IPS-18c (cell line): ENCODE results near the gene SRD5A3.
A peak's percentile ranks its signal among the peaks of the same experiment; 100 is the strongest.

ENCODE experiments used
- H3K4me3 ChIP-seq: 2 replicates; pipeline ENCODE4 v1.7.0; 2013; ENCODE audit warnings: low read depth, mild to moderate bottlenecking, low read length, moderate library complexity; ENCODE audit not compliant: insufficient read depth
- H3K9me3 ChIP-seq: one replicate; pipeline ENCODE4 v1.6.1; 2013; ENCODE audit warnings: mild to moderate bottlenecking, low read length, moderate library complexity; ENCODE audit not compliant: control insufficient read depth, insufficient read depth

The SRD5A3 gene

DNA sequence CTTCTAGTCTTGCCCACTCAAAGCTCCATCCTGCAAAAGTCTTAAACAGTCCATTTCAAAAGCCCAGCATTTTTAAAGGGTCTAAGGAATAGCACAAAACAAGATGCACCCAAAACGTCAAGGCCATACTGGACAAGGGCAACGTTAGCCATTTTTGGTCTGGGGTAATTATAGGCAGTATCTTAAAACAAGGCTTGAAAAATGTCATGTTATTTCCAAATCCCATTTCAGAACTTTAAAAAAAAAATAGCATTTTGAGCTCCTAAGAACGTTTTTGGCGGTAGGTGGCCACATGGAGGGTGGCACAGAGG lies 49.1 kb downstream of the SRD5A3 start:
- Histone ChIP-seq H3K4me3 (peak overlapping the region; percentile 50), H3K9me3 (no peaks in the 10 kb centered on the region)

DNA sequence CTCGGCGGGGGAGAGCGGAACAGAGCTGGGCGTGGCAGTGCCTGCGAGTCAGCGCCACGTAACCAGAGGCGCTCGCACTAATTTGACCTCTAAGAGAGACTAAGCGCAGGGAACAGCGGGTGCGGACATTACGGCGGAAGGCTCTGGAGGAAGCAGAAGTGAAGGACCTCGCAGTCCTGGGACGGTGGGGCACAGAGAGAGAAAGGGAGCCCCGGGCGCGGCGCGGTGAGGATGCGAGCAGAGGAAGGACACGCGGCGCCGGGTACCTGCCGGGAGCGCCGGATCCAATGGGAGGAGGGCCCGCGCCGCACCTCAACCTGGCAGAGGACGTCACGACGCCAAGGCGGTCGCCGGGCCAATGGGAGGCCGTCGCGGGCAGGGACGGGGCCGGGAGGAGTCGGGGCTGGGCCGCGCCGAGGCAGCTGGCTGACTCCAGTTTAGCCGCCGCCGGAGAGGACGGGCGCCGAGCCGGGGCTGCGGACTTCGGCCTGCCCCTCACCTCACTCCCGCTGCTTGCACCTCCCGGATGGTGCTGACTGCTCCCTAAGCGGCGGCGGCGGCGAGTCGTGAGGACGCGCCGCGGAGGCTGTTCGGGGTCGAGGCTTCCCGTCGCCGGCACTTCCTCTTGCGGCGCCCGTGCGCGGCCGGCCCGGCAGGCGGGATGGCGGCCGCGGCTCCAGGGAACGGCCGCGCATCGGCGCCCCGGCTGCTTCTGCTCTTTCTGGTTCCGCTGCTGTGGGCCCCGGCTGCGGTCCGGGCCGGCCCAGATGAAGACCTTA lies 49.7 kb downstream of the SRD5A3 start, which contains the start of gene TMEM165:
TSS of gene TMEM165 (plus strand) at position 429 of the 779 bp plus-strand sequence. CDS start at position 662, 233 bp downstream.
- Histone ChIP-seq H3K9me3 (no peaks in the 10 kb centered on the region), H3K4me3 (peak within 1 kb of the TSS; percentile 50)

DNA sequence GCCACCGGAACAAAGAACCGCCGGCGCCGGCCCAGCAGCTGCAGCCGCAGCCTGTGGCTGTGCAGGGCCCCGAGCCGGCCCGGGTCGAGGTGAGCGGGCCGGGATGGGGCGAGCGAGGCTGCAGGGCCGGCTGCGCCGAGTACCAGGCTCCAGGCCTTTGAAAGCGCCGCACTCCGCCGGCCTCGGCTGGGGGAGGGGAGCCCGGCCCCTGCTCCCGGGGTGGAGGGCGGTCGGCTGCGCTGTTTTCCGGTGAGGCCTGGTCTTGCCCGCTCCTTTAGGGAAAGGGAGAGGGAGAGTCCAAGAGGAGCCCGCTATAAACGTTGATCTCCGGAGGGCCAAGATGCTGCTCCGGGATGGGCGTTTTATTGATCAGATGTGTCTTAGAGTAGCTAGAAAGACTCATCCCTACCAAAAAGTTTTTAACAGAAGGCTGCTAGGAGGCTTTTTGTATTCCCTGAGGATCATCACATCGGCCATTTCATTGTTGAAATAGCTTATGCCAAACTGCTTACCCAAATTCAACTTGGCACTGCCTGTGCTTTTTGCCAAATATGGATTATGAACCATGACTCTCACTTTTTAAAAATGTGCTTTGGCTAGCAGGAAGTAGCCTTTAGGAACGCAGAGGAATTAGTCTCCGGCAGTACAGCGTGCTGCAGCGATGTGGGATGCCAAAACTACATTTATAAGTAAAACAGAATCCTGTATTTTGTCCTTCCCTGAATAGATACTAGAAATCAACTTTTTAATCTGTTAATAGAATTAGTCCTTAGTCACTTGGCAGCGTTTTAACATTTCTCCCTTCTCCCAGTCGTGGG lies 50.5 kb downstream of the SRD5A3 start:
- Histone ChIP-seq H3K4me3 (peak overlapping the region; percentile 50), H3K9me3 (no peaks in the 10 kb centered on the region)

DNA sequence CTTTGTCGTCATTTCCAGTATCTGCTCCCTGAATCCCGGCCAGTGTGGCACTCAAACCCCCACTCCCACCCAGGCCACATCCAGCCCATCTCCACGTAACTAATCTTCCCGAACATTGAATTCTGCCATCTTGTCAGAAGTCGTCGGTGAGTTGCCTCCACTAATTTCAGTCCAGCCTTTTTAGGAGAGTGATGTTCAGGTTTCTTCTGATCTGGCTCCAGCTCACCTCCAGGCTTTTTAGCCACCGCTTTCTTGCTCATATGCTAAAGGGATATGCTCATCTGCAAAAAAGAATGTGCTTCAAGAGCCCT lies 51.0 kb downstream of the SRD5A3 start:
- H3K9me3 ChIP-seq, result no peaks in the 10 kb centered on the region
- H3K4me3 ChIP-seq, result peak overlapping the region; percentile 50

DNA sequence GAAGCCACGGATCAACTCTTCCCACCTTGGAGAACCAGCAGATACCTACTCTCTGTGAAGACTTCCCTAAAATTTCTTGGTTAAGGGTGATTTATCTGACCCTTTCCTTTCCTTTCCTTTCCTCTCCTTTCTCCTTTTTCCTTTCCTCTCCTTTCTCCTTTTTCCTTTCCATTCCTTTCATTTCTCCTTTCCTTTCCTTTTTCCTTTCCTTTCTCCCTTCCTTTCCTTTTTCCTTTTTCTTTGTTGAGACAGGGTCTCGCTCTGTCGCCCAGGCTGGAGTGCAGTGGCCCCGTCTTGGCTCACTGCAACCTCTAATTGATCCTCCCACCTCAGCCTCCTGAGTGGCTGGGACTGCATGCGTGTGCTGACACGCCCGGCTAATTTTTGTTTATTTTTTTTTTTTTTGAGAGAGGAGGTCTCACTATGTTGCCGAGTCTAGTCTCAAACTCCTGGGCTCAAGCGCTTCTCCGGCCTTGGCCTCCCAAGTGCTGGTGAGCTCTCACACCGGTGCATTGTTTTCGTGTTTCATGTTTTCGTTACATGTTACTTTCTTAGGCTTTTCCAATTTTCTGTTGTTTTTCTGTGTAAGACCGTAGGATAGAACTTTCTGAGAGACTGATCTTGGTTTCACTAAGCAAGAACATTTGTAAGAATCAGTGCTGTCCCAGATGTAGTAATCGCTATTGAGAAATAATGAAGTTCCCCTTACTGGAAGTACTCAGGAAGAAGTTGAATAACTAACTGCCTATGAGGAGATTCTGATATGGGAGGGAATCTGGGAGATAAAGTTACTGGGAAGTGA lies 51.7 kb downstream of the SRD5A3 start:
- peak overlapping the region; percentile 50 for H3K4me3 ChIP-seq
- H3K9me3 ChIP-seq, result no peaks in the 10 kb centered on the region

DNA sequence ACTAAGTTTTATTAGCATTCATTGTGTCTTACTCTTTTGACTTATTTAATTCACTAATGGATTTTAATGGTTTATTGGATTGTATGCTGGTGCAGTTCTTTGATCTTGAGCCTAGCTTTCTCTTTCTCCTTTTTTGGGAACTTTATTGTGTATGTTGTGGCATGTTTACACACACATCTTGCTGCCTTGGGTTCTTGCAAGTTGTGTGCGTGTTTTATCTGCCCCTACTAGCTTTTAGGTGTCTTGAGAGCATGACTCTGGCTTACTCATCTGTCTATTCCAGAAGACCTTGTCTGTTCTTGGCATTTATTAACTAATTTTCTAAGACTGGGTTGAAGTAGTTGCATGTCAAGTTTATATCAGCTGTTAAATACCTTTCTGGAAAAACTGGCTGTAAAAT lies 52.4 kb downstream of the SRD5A3 start:
- H3K4me3 ChIP-seq, result peak overlapping the region; percentile 50
- H3K9me3 ChIP-seq, result no peaks in the 10 kb centered on the region

DNA sequence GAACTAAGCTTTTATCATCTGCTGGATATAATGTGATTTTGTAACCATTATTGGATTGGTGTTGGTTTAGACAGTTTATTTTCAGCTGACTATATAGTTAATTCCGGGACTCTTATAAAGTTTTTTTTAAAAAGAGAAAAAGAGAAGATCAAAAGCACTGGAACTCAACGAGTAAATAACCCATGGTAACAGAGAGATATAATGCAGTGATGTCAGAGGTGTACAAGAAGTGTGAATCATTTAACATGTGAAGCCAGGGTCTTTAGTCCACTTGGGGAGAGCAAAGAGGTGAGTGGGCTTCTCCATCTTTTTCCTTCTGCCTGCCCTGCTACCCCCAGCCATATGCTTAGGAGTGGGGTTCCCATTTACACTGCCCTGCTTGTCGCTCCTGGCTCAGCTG lies 52.9 kb downstream of the SRD5A3 start:
- H3K4me3 ChIP-seq, result no peak overlapping the region

DNA sequence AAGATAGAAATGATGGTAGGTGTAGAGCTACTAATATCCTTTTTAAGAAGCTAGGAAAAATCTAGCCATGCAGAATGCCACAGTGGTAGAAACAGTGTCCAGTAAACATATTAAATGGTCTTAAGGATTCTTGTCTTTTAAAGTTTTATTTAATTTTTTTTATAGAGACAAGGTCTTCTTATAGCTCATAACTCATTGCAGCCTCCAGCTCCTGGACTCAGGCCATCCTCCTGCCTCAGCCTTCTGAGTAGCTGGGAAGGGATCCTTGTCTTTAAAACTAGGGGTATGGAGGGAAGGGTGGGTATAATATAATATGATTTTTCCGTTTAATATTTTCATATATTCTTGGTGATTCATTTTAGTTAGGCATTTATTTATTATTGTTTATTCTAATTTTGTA lies 53.5 kb downstream of the SRD5A3 start:
- Histone ChIP-seq H3K9me3 (no peaks in the 10 kb centered on the region), H3K4me3 (no peak overlapping the region)

More for the DNA sequence above, 52.9 kb downstream of the SRD5A3 start:
- no peaks in the 10 kb centered on the region for H3K9me3 ChIP-seq

DNA sequence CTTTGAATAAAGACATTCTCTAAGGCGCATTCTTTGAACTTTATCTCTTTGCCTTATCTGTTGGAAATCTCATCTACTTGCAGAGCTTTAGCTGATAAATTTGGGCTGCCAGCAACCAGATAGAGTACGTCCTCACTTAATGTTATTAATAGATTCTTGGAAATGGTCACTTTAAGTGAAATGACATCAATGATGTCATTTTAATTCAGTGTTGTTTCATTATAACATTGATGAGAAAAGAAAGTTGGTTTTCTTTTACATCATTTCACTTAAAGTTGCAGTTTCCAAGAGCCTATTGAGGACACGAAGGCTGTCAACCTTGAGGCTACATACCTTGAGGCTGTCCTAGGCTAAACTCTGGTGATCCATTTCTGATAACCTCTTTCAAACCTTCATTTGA lies 59.0 kb downstream of the SRD5A3 start:
- Histone ChIP-seq H3K9me3 (no peaks in the 10 kb centered on the region), H3K4me3 (no peak overlapping the region)

DNA sequence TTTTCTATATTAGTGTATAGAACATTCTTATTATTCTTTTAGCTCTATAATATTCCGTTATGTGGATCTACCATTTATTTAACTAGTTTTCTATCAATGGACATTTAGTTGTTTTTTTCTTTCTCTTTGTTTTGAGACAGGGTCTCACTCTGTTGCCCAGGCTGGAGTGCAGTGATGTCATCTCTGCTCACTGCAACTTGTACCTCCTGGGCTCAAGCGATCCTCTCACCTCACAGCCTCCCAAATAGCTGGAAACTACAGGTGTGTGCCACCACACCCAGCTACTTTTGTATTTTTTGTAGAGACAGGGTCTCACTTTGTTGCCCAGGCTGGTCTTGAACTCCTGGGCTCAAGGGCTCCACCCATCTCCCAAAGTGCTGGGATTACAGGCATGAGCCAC lies 60.5 kb downstream of the SRD5A3 start:
- H3K4me3 ChIP-seq, result no peak overlapping the region

DNA sequence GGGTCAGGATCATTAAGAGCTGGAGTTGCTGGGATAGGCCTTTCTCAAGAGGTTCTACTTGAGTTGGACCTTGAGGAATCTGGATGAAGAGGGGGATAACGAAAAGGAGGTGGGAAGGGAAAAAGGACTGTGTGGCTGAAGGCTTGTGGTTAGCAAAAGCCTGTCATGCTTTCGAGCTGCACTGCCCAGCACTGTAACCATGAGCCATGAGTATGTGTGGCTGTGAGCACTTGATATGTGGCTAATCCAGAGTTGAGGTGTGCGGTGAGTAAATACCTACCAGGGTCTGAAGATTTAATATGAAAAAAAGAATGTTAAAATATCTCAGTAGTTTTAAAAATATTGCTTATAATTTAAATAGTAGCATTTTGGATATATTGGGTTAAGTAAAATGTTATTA lies 61.1 kb downstream of the SRD5A3 start:
- no peak overlapping the region for H3K4me3 ChIP-seq
- no peaks in the 10 kb centered on the region for H3K9me3 ChIP-seq

More for the DNA sequence above, 60.5 kb downstream of the SRD5A3 start:
- no peaks in the 10 kb centered on the region for H3K9me3 ChIP-seq

DNA sequence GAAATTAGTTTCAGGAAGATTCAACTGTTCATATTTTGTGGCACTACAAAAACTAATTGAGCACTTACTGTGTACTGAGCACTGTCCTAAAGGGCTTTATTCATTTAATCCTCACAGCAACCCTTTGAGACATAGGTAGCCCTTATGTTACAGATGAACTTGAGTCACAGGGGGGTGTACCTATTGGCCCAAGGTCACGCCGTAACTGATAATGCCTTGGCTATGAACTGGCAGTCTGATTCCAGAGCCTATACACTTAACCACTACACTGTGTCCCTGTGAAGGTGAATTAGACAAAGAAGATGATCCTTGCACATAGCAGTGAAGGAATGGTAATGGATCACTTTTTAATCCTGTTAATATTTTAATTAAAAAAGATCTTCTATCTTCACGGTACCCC lies 61.7 kb downstream of the SRD5A3 start:
- H3K4me3 ChIP-seq, result no peak overlapping the region
- H3K9me3 ChIP-seq, result no peaks in the 10 kb centered on the region

DNA sequence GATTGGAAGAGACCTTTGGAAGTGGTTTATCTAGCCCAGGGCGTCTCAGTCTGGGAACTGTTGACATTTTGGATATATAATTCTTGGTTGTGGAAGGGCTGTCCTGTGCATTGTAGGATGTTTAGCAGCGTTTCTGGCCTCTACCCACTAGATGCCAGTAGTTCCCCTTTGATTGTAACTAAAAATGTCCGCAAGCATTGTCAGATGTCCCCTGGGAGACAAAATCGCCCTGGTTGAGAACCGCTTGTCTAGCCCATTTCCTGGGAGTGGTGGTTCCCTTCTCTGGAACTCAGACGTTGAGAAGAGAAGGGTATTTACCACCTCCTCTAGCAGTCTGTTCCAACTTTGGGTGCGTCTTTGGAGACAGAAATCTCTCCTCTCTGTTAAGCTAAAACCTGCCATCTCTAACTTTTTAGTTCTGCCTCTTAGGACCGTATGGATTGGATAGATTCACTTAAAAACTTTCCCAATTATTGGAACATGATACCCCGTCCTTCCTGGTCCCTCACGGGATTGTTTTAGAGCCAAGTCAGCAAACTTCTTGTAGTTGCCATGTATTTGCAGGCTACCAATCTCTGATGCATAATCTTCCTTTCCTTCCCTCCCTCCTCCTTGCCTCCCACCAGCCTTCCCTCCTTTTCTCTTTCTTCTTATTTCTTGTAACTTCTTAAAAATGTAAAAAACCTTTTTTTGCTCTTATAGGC lies 63.6 kb downstream of the SRD5A3 start:
- no peaks in the 10 kb centered on the region for H3K9me3 ChIP-seq
- no peak overlapping the region for H3K4me3 ChIP-seq

DNA sequence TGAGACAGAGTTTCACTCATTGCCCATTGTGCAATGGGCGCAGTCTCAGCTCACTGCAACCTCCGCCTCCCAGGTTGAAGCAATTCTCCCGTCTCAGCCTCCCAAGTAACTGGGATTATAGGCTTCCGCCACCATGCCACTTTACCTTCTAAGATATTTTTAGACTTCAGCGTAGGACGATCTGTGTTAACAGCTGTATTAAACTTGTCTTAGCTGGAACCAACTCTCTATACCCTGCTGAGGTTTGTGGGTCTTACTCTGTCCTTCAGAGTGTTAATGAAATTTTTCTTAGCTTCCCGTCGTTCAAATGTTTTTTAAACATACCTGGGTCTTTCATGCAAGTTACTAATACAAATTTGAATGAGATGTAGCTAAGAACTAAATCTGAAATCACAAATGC lies 64.4 kb downstream of the SRD5A3 start:
- no peaks in the 10 kb centered on the region for H3K9me3 ChIP-seq
- no peak overlapping the region for H3K4me3 ChIP-seq

DNA sequence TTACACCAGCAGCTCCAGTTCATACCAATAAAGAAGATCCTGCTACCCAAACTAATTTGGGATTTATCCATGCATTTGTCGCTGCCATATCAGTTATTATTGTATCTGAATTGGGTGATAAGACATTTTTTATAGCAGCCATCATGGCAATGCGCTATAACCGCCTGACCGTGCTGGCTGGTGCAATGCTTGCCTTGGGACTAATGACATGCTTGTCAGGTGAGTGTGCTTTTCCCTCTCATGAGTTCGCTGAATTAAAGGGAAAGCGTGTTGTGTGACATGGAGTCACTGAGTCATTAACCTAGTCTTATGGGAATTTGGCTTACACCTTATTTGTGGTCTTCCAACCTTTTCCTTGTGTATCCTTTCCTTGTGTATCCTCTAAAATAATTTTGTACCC lies 65.6 kb downstream of the SRD5A3 start:
- H3K9me3 ChIP-seq, result no peaks in the 10 kb centered on the region
- no peak overlapping the region for H3K4me3 ChIP-seq

DNA sequence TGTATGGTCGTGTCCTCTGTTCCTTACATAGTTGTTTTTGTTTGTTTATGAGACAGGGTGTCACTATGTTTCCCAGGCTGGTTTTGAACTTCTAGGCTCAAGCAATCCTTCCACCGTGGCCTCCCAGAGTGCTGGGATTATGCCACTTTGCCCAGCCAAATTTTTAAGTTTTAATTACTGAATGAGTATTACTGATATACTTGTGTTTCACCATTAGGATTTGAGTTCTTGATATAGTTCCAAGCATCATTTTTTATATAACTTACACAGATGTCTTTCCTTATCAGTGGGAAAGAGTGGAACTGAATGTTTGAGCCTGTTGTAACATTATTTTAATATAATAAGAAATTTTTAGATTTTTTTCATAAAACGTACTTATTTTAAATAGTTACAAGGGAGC lies 70.1 kb downstream of the SRD5A3 start:
- H3K9me3 ChIP-seq, result no peaks in the 10 kb centered on the region
- H3K4me3 ChIP-seq, result no peak overlapping the region
